ENCODE data around the gene LSS.
A peak's percentile ranks its signal among the peaks of the same experiment; 100 is the strongest.
"Not testable (repeated sequence)": the region's sequence is repeated elsewhere in the genome, so short reads cannot be mapped to it uniquely, and the experiment has no call there.

LSS gene

DNA sequence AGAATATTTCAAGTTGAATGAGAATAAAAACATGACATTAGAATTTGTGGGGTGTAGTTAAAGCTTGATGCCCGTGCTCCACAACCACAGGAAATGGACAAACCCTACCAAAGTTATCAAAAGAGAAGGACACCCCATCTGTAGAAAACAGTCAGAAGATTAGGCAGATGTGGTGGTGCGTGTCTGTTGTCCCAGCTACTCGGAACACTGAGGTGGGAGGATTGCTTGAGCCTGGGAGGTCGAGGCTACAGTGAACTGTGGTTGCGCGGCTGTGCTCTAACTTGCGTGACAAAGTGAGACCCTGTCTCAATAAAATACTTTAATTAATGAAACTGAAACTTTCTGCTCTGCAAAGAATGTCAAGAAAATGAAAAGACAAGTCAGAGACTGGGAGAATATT, 42.9 kb downstream of the LSS start:
- DNase-seq (ENCODE audit: low read depth) = no peak

- DNase-seq (ENCODE audit: low read depth) = peak; percentile 58
These were observed 43.7 kb downstream of the LSS start for GRCh38 chr21:46184625-46185555.

DNA sequence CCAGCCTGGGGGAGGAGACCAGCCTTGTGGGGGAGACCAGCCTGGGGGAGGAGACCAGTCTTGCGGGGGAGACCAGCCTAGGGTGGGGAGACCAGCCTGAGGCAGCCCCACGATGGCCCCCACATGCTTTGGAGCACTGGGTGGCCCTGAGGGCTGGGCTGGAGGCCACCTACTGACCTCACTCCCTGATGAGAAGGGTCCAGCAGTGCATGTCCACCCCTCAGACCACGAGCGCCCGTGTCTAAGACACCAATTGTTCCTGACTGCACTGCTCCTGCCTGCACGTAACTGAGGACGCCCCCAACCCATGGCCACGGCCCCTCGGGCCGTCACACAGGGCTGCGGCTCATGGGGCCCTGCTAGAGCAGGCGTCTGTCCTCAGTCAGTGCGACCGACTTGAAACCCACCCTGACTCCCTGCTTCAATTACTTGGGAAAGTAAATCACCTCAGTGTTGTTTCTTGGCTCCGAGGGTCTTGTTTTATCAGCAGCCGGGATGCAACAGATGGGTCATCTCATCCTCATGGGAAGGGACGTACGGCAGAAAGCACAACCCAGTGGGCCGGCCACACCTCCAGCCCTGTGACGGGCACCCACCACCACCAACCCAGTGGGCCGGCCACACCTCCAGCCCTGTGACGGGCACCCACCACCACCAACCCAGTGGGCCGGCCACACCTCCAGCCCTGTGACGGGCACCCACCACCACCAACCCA, 44.5 kb downstream of the LSS start, which contains the start of gene SPATC1L:
Gene SPATC1L (minus strand): TSS at position 550 of the 715 bp plus-strand sequence. CDS start 1,643 bp downstream, outside the sequence.
- DNase-seq (ENCODE audit: low read depth) = peak; percentile 21

GRCh38 chr21:46183337-46183909, 45.2 kb downstream of the LSS start:
- DNase-seq (ENCODE audit: low read depth) = not testable (repeated sequence)

GRCh38 chr21:46182548-46183336, 45.8 kb downstream of the LSS start:
- no peak for DNase-seq (ENCODE audit: low read depth)

- DNase-seq (ENCODE audit: low read depth) = no peak
These were observed 46.5 kb downstream of the LSS start for GRCh38 chr21:46181953-46182547.

DNA sequence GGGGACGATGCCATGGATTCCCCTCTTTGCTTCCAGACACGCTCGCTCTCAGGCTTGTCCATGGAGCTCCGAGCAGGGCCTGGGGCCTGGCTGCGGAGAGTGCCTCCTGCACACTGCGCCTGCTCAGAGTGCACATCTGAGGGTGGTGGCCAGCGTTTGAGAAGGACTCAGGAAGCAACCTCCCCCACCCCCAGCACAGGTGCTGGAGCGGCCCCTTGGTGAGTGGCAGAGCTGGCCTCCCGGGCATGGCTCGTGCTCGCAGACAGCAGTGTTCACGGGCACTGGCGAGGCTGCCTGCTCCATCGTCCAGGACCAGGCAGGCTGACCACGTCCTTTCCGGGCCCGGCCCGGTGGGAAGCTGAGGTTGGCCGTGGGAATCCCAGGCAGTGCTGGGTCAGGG, 47.1 kb downstream of the LSS start:
- DNase-seq (ENCODE audit: low read depth) = no peak

- no peak for DNase-seq (ENCODE audit: low read depth)
These were observed 47.7 kb downstream of the LSS start for GRCh38 chr21:46180778-46181391.

- DNase-seq (ENCODE audit: low read depth) = no peak
These were observed 48.4 kb downstream of the LSS start for GRCh38 chr21:46180079-46180722.

DNA sequence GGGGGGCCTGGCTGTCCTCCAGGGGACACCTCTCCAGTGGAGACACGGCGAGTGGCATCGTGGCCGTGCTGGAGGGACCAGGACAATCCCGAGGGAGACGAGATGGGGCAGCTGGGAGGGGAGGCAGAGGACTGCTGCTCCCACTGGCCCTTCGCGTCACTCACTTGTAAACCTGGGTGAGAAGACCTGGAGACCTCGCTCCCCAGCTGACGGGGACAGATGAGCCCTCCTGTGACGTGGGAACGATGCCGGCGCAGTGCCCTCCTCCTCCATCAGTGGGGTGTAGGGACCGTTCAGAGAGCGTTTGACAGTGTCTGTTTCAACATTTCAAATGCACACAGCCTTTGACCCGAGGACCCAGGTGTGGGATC, 48.9 kb downstream of the LSS start:
- no peak for DNase-seq (ENCODE audit: low read depth)

GRCh38 chr21:46178961-46179360, 49.6 kb downstream of the LSS start:
- DNase-seq (ENCODE audit: low read depth) = no peak

GRCh38 chr21:46176443-46177129, 52.0 kb downstream of the LSS start:
- DNase-seq (ENCODE audit: low read depth) = not testable (repeated sequence)

DNA sequence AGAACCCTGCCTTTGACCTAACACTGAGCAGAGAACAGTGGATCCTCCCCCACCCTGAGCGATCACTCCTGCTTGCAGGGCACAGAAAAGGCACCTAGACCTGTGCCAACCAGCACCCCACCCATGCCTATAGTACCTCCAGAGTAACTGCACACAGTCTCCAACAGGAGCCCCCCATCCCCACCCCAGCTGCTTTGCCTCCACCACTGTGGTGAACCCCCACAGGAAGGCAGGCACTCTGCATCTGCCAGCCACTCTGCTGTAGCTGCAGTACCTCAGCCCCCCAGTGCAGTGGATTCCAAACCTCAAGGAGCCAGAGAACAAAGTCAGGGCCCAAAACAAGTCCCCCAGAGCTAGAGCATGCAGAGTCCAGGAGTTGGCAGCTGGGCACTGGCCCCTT, 55.0 kb downstream of the LSS start:
- no peak for DNase-seq (ENCODE audit: low read depth)

GRCh38 chr21:46172863-46173528, 55.6 kb downstream of the LSS start:
- no peak for DNase-seq (ENCODE audit: low read depth)

DNA sequence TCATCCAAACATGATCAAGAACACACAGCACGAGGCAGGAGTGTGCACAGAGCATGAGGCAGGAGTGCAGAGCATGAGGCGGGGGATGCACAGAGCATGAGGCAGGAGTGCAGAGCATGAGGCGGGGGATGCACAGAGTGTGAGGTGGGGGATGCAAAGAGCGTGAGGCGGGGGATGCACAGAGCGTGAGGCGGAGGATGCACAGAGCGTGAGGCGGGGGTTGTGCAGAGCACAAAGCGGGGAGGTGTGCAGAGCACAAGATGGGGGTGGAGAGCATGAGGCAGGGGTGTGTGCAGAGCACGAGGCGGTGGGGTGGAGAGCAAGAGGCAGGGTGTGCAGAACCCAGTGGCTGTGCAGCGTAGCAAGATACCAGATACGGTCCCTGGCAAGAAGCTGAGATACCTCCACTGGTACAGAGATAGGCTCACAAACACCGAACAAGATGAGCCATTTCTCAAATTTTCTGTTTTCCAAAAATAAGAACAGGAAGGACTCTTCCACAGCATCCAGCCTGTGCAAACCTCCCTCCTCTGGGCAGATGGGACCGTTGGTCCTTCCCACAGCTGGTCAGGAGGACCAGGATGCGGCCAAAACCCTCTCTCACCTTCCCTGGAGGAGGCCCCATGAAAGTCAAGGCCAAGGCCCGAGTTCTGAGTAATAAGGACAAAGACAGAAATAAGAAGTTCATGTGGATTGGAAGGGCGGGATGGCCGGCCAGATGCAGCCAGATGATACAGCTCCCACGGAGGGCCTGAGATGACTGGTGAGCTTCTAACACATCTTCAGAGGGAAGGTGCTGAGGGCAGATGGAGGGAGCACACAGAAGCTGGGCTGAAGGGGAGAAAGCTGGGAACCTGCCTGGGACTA, 56.3 kb downstream of the LSS start:
- no peak for DNase-seq (ENCODE audit: low read depth)

- no peak for DNase-seq (ENCODE audit: low read depth)
These were observed 57.0 kb downstream of the LSS start for GRCh38 chr21:46171585-46171984.

DNA sequence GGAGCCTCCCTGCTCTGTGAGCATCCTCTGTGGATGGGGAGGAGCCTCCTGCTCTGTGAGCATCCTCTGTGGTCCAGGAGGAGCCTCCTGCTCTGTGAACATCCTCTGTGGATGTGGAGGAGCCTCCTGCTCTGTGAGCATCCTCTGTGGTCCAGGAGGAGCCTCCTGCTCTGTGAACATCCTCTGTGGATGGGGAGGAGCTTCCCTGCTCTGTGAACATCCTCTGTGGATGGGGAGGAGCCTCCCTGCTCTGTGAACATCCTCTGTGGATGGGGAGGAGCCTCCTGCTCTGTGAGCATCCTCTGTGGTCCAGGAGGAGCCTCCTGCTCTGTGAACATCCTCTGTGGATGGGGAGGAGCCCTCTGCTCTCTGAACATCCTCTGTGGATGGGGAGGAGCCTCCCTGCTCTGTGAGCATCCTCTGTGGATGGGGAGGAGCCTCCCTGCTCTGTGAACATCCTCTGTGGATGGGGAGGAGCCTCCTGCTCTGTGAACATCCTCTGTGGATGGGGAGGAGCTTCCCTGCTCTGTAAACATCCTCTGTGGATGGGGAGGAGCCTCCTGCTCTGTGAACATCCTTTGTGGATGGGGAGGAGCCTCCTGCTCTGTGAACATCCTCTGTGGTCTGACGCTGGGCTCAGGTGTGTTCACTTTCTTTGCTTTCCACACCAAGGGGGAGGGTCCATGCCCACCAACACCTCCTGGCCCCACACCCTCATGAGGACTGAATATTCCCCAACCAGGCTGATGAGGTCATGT, 58.0 kb downstream of the LSS start:
- DNase-seq (ENCODE audit: low read depth) = not testable (repeated sequence)
